Astrocyte (in vitro differentiated cells and primary cell): ENCODE results near the gene SKA1. TPM values are rescaled to one million over a fixed set of nuclear protein-coding genes. Genes with fewer than 3 reads are reported as not detected.

Experiments
- DNase-seq: peaks from one replicate; pipeline ENCODE4 v3.0.0-alpha.2; 2010; ENCODE audit warnings: low read depth
- FAIRE-seq: peaks from 2 replicates; lab custom pipeline; 2011; peaks lifted over from hg19 to GRCh38; lab: Jason Lieb, UNC
- H2AFZ ChIP-seq: 2 replicates; pipeline ENCODE4 v1.6.0; 2012; ENCODE audit warnings: low read depth, low read length, inconsistent platforms
- H3K27ac ChIP-seq: 2 replicates; pipeline ENCODE4 v1.5.1; 2011; ENCODE audit warnings: low read depth, low read length, inconsistent platforms
- H3K27me3 ChIP-seq: 2 replicates; pipeline ENCODE4 v1.6.0; 2011; ENCODE audit warnings: low read length, inconsistent platforms; ENCODE audit not compliant: insufficient read depth
- H3K36me3 ChIP-seq: 2 replicates; pipeline ENCODE4 v1.5.1; 2011; ENCODE audit warnings: low read length, inconsistent platforms; ENCODE audit not compliant: insufficient read depth
- H3K4me1 ChIP-seq: 2 replicates; pipeline ENCODE4 v1.5.1; 2011; ENCODE audit warnings: low read length, inconsistent platforms; ENCODE audit not compliant: insufficient read depth
- H3K4me2 ChIP-seq: 2 replicates; pipeline ENCODE4 v1.6.0; 2012; ENCODE audit warnings: low read length, inconsistent platforms
- H3K4me3 ChIP-seq: 2 replicates; pipeline ENCODE4 v1.5.1; 2011; ENCODE audit warnings: low read depth, mild to moderate bottlenecking, low read length, inconsistent platforms; ENCODE audit not compliant: insufficient read depth
- H3K79me2 ChIP-seq: 2 replicates; pipeline ENCODE4 v1.6.0; 2012; ENCODE audit warnings: mild to moderate bottlenecking, low read length, inconsistent platforms; ENCODE audit not compliant: insufficient read depth
- H3K9ac ChIP-seq: 2 replicates; pipeline ENCODE4 v1.6.0; 2012; ENCODE audit warnings: mild to moderate bottlenecking, low read length, inconsistent platforms
- H3K9me3 ChIP-seq: 2 replicates; pipeline ENCODE4 v1.5.1; 2012; ENCODE audit warnings: low read depth, mild to moderate bottlenecking, low read length, inconsistent platforms; ENCODE audit not compliant: insufficient read depth
- H4K20me1 ChIP-seq: 2 replicates; pipeline ENCODE4 v1.6.0; 2012; ENCODE audit warnings: low read length, inconsistent platforms; ENCODE audit not compliant: insufficient read depth
- H3K27ac Mint-ChIP-seq: one replicate; pipeline ENCODE4 v1.8.0; 2021; ENCODE audit warnings: mild to moderate bottlenecking, mixed read lengths; ENCODE audit not compliant: unreplicated experiment
- H3K27me3 Mint-ChIP-seq: one replicate; pipeline ENCODE4 v1.8.0; 2021; ENCODE audit warnings: low read depth, mixed read lengths; ENCODE audit not compliant: unreplicated experiment
- H3K36me3 Mint-ChIP-seq: one replicate; pipeline ENCODE4 v1.8.0; 2021; ENCODE audit warnings: low read depth, mixed read lengths; ENCODE audit not compliant: unreplicated experiment
- H3K4me1 Mint-ChIP-seq: one replicate; pipeline ENCODE4 v1.8.0; 2021; ENCODE audit warnings: low read depth, mixed read lengths; ENCODE audit not compliant: unreplicated experiment
- H3K4me3 Mint-ChIP-seq: one replicate; pipeline ENCODE4 v1.8.0; 2021; ENCODE audit warnings: mild to moderate bottlenecking, moderate library complexity, mixed read lengths; ENCODE audit not compliant: unreplicated experiment
- H3K9me3 Mint-ChIP-seq: one replicate; pipeline ENCODE4 v1.8.0; 2021; ENCODE audit warnings: mild to moderate bottlenecking, mixed read lengths; ENCODE audit not compliant: unreplicated experiment
- EZH2 ChIP-seq: IDR thresholded peaks from 2 replicates; pipeline ENCODE4 v1.6.1; 2012; ENCODE audit warnings: mild to moderate bottlenecking, low read length, inconsistent platforms; ENCODE audit not compliant: insufficient read depth
- total RNA-seq: library from RNA; stranded (reverse); gene quantifications from 2 replicates; pipeline ENCODE4 v1.2.1, GENCODE V29; 2021
- TF ChIP-seq, protein P1 (sequence below): IDR thresholded peaks from 2 replicates; pipeline ENCODE4 v1.5.1; 2011; ENCODE audit warnings: low read depth, mild to moderate bottlenecking, inconsistent platforms, low read length, moderate library complexity; ENCODE audit not compliant: insufficient read depth

SKA1 gene
- total RNA-seq, 1 donor from 2014 or later, result 2.6 TPM

DNA sequence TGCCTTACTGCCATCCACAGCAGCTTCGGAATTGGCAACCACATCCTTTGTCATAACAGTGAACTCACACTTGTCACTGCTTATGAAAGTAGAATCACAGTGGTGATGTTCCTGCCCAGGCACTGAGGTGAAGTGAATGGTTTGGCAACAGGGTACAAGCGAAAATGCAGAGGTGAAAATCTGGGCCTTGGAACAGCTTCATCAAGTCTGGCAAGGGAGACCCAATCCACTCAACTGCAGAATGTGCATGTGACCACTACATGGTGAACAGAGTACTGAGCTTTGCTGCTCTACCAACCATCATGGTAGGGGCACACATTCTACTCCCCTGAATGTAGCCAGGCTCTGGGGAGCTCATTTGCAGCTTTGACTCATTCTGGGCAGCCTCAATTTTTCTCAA lies 15.0 kb upstream of the SKA1 start:
- H3K9me3 ChIP-seq, result no peaks in the 10 kb centered on the region
- no peak overlapping the region for H3K4me2 ChIP-seq
- Mint-ChIP-seq H3K27ac (no peak overlapping the region), H3K4me3 (no peak overlapping the region), H3K9me3 (peaks cover 2% of the 10 kb centered on the region), H3K36me3 (no peaks in the 10 kb centered on the region), H3K4me1 (peaks cover 5% of the 10 kb centered on the region), H3K27me3 (peaks cover 21% of the 10 kb centered on the region)
- H3K79me2 ChIP-seq, result no peaks in the 10 kb centered on the region
- FAIRE-seq (no peak), DNase-seq (no peak)
- H3K27me3 ChIP-seq, result no peaks in the 10 kb centered on the region
- no peak overlapping the region for H3K9ac ChIP-seq
- no peak overlapping the region for H3K27ac ChIP-seq
- H3K4me3 ChIP-seq, result no peak overlapping the region
- no peak overlapping the region for H2AFZ ChIP-seq
- no peaks in the 10 kb centered on the region for H3K4me1 ChIP-seq
- no peaks in the 10 kb centered on the region for H3K36me3 ChIP-seq
- TF ChIP-seq, protein P1, sequence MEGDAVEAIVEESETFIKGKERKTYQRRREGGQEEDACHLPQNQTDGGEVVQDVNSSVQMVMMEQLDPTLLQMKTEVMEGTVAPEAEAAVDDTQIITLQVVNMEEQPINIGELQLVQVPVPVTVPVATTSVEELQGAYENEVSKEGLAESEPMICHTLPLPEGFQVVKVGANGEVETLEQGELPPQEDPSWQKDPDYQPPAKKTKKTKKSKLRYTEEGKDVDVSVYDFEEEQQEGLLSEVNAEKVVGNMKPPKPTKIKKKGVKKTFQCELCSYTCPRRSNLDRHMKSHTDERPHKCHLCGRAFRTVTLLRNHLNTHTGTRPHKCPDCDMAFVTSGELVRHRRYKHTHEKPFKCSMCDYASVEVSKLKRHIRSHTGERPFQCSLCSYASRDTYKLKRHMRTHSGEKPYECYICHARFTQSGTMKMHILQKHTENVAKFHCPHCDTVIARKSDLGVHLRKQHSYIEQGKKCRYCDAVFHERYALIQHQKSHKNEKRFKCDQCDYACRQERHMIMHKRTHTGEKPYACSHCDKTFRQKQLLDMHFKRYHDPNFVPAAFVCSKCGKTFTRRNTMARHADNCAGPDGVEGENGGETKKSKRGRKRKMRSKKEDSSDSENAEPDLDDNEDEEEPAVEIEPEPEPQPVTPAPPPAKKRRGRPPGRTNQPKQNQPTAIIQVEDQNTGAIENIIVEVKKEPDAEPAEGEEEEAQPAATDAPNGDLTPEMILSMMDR, result no peak
- no peak for TF ChIP-seq EZH2
- H4K20me1 ChIP-seq, result no peaks in the 10 kb centered on the region

DNA sequence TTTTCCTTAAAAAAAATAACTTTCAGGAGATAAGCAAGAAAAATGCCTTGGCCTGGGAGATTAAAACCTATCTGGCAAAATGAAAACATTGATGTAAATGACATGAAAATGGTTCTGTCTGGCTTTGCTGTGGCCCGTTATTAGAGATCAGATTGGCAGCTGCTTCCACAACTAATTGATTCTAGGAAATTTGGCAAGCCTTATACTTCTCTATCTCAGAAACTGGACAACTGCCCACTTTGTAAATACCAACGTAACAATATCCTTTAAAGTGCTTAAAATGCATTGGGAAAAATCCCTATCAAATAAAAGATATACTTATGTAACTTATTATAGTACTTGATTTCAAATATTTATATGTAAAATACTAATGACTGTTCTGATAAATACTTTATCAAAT lies 14.2 kb upstream of the SKA1 start:
- no peaks in the 10 kb centered on the region for H3K79me2 ChIP-seq
- no peaks in the 10 kb centered on the region for H4K20me1 ChIP-seq
- no peaks in the 10 kb centered on the region for H3K9me3 ChIP-seq
- H3K4me2 ChIP-seq, result no peak overlapping the region
- no peak overlapping the region for H3K4me3 Mint-ChIP-seq
- peaks cover 5% of the 10 kb centered on the region for H3K4me1 Mint-ChIP-seq
- FAIRE-seq (no peak), DNase-seq (no peak)
- H3K27me3 Mint-ChIP-seq, result peaks cover 22% of the 10 kb centered on the region
- no peaks in the 10 kb centered on the region for H3K36me3 ChIP-seq
- no peak overlapping the region for H3K4me3 ChIP-seq
- peaks cover 2% of the 10 kb centered on the region for H3K9me3 Mint-ChIP-seq
- no peaks in the 10 kb centered on the region for H3K36me3 Mint-ChIP-seq
- H3K27ac ChIP-seq, result no peak overlapping the region
- H3K27ac Mint-ChIP-seq, result no peak overlapping the region
- H3K9ac ChIP-seq, result no peak overlapping the region
- H3K4me1 ChIP-seq, result no peaks in the 10 kb centered on the region
- TF ChIP-seq EZH2, result no peak
- TF ChIP-seq, protein P1, result no peak
- H2AFZ ChIP-seq, result no peak overlapping the region
- no peaks in the 10 kb centered on the region for H3K27me3 ChIP-seq

DNA sequence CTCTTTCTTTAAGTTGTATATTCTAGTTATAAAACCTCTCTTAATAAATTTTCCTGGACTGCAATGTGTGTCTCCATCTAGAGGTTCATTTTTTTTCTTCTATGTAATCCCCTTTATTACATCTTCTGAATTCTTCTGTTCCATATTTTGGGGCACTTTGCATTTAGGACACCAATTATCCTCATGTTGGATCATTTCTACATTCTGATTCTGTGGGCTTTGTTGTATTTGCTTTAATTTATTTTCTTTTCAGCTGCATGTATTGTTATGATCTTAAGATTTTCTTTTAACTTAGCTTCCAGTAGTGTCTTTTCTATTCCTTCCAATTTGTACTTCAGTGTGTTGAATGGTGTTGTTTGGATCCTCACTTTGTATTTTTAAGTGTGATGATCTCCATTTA lies 5.2 kb upstream of the SKA1 start:
- no peaks in the 10 kb centered on the region for H3K4me1 ChIP-seq
- no peak overlapping the region for H3K4me3 ChIP-seq
- H3K36me3 Mint-ChIP-seq, result no peaks in the 10 kb centered on the region
- H3K9ac ChIP-seq, result no peak overlapping the region
- H3K4me2 ChIP-seq, result no peak overlapping the region
- H3K36me3 ChIP-seq, result no peaks in the 10 kb centered on the region
- peaks cover 11% of the 10 kb centered on the region for H3K27me3 Mint-ChIP-seq
- H3K79me2 ChIP-seq, result no peaks in the 10 kb centered on the region
- H2AFZ ChIP-seq, result no peak overlapping the region
- peaks cover 10% of the 10 kb centered on the region for H3K9me3 Mint-ChIP-seq
- FAIRE-seq, result no peak
- TF ChIP-seq, protein P1, result no peak
- TF ChIP-seq EZH2, result no peak
- H3K27ac ChIP-seq, result no peak overlapping the region
- no peaks in the 10 kb centered on the region for H3K9me3 ChIP-seq
- H3K4me1 Mint-ChIP-seq, result no peaks in the 10 kb centered on the region
- no peak for DNase-seq
- no peak overlapping the region for H3K27ac Mint-ChIP-seq
- no peaks in the 10 kb centered on the region for H4K20me1 ChIP-seq
- no peaks in the 10 kb centered on the region for H3K27me3 ChIP-seq
- H3K4me3 Mint-ChIP-seq, result no peak overlapping the region
